Esophagus squamous epithelium (tissue), 4 donors: ENCODE results near the gene BIRC5.

Experiments used
- POLR2A ChIP-seq, 4 donors: fragments of 450-650 bp; IDR thresholded peaks; one replicate each; pipeline ENCODE4 v1.6.1; 2017; ENCODE audit warnings: antibody characterized with exemption in 4 of 4, mild to moderate bottlenecking in 4 of 4, moderate library complexity in 3 of 4
- TF ChIP-seq, protein P1 (sequence below), 6 experiments: fragments of 450-650 bp in 4 of 6; fragments of 200-600 bp in 2 of 6; sonication (generic) in 2 of 6; IDR thresholded peaks; one replicate each; pipeline ENCODE4 v1.5.1; 2016 to 2019; ENCODE audit warnings: antibody characterized with exemption in 6 of 6, mild to moderate bottlenecking in 4 of 6, moderate library complexity in 4 of 6

DNA sequence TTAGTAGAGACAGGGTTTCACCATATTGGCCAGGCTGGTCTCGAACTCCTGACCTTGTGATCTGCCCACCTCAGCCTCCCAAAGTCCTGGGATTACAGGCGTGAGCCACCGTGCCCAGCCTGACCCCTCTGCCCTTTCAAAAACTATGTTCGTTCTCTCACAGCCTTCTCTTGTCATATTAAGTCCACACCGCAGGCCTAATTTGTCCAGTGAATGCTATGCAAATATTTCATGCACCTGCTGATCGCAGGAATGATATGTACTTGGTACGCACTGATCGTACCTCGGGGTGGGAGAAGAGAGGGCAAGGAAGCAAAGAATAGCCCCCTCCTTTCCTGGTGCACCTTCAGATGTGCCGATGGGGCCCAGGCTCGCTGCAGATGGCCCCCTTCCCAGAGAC is 3.0 kb upstream of the BIRC5 start:
- TF ChIP-seq, protein P1, sequence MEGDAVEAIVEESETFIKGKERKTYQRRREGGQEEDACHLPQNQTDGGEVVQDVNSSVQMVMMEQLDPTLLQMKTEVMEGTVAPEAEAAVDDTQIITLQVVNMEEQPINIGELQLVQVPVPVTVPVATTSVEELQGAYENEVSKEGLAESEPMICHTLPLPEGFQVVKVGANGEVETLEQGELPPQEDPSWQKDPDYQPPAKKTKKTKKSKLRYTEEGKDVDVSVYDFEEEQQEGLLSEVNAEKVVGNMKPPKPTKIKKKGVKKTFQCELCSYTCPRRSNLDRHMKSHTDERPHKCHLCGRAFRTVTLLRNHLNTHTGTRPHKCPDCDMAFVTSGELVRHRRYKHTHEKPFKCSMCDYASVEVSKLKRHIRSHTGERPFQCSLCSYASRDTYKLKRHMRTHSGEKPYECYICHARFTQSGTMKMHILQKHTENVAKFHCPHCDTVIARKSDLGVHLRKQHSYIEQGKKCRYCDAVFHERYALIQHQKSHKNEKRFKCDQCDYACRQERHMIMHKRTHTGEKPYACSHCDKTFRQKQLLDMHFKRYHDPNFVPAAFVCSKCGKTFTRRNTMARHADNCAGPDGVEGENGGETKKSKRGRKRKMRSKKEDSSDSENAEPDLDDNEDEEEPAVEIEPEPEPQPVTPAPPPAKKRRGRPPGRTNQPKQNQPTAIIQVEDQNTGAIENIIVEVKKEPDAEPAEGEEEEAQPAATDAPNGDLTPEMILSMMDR (IDR thresholded peaks at IDR 0.05), result no peak
- no peak for TF ChIP-seq POLR2A (IDR thresholded peaks at IDR 0.05)
